ENCODE measurements around the gene BANP.
"Not testable (repeated sequence)": the region's sequence is repeated elsewhere in the genome, so short reads cannot be mapped to it uniquely, and the experiment has no call there.

The BANP gene

GRCh38 chr16:88104363-88104762 is 153.1 kb downstream of the BANP start:
- DNase-seq (ENCODE audit: low spot score), result not testable (repeated sequence)

GRCh38 chr16:88105574-88106140 is 154.4 kb downstream of the BANP start:
- DNase-seq (ENCODE audit: low spot score), result not testable (repeated sequence)

- not testable (repeated sequence) for DNase-seq (ENCODE audit: low spot score)
Measured at GRCh38 chr16:88106566-88106965, 155.3 kb downstream of the BANP start.

- no peak for DNase-seq (ENCODE audit: low spot score)
Measured at GRCh38 chr16:88108762-88109161, 157.5 kb downstream of the BANP start.

- not testable (repeated sequence) for DNase-seq (ENCODE audit: low spot score)
Measured at GRCh38 chr16:88109726-88110621, 158.7 kb downstream of the BANP start.

GRCh38 chr16:88110875-88111494 is 159.8 kb downstream of the BANP start:
- not testable (repeated sequence) for DNase-seq (ENCODE audit: low spot score)

GRCh38 chr16:88111976-88112375 is 160.7 kb downstream of the BANP start:
- DNase-seq (ENCODE audit: low spot score), result not testable (repeated sequence)

- no peak for DNase-seq (ENCODE audit: low spot score)
Measured at GRCh38 chr16:88113545-88114045, 162.4 kb downstream of the BANP start.

- not testable (repeated sequence) for DNase-seq (ENCODE audit: low spot score)
Measured at GRCh38 chr16:88114541-88115228, 163.5 kb downstream of the BANP start.

GRCh38 chr16:88116121-88116520 is 164.9 kb downstream of the BANP start:
- no peak for DNase-seq (ENCODE audit: low spot score)

GRCh38 chr16:88117476-88117868 is 166.2 kb downstream of the BANP start:
- no peak for DNase-seq (ENCODE audit: low spot score)

- DNase-seq (ENCODE audit: low spot score), result no peak
Measured at GRCh38 chr16:88118376-88118775, 167.1 kb downstream of the BANP start.

- not testable (repeated sequence) for DNase-seq (ENCODE audit: low spot score)
Measured at GRCh38 chr16:88118852-88119741, 167.9 kb downstream of the BANP start.

- DNase-seq (ENCODE audit: low spot score), result not testable (repeated sequence)
Measured at GRCh38 chr16:88119881-88120751, 168.9 kb downstream of the BANP start.

GRCh38 chr16:88120812-88121211 is 169.6 kb downstream of the BANP start:
- DNase-seq (ENCODE audit: low spot score), result no peak

GRCh38 chr16:88121391-88121790 is 170.2 kb downstream of the BANP start:
- DNase-seq (ENCODE audit: low spot score), result not testable (repeated sequence)

- DNase-seq (ENCODE audit: low spot score), result no peak
Measured at GRCh38 chr16:88121886-88122580, 170.8 kb downstream of the BANP start.
